Panc1 (cell line): ENCODE results near the gene CCT5. TPM values are rescaled to one million over a fixed set of nuclear protein-coding genes. Genes with fewer than 3 reads are reported as not detected.

Experiments used
- ATAC-seq: fragments of 200-7000 bp; cut with Tn5 transposase; 2 replicates; pipeline ENCODE4 v1.9.1; 2020; ENCODE audit warnings: mild to moderate bottlenecking, moderate library complexity
- BruUV-seq: library from RNA; stranded (reverse); fragments of 400-500 nt; replicated peaks from 2 replicates; lab custom pipeline; 2021; lab: Mats Ljungman, UMichigan
- CTCF ChIA-PET: fragments of 300-600 bp; sonication (Branson Sonifier 250); formaldehyde crosslinking; loops from one replicate; lab custom pipeline; 2022; ENCODE audit warnings: antibody characterized with exemption; lab: Charles Lee
- POLR2A ChIA-PET: fragments of 300-600 bp; sonication (Branson Sonifier 250); formaldehyde crosslinking; loops from one replicate; lab custom pipeline; 2022; ENCODE audit warnings: antibody characterized with exemption; lab: Charles Lee
- DNase-seq: peaks from one replicate; pipeline ENCODE4 v3.0.0-alpha.2; 2010; ENCODE audit warnings: low read depth, low spot score
- H3K27ac ChIP-seq: 2 replicates; pipeline ENCODE4 v1.5.1; 2011; ENCODE audit warnings: mild to moderate bottlenecking, low read length, inconsistent platforms
- H3K27me3 ChIP-seq: fragments of 200-500 bp; sonication (Bioruptor generic); 2 replicates; pipeline ENCODE4 v1.6.0; 2014; ENCODE audit warnings: low read length, inconsistent platforms; ENCODE audit not compliant: control insufficient read depth, insufficient read depth
- H3K36me3 ChIP-seq: fragments of 200-500 bp; sonication (Bioruptor generic); 2 replicates; pipeline ENCODE4 v1.5.1; 2014; ENCODE audit warnings: inconsistent platforms, mild to moderate bottlenecking, low read length, moderate library complexity; ENCODE audit not compliant: control insufficient read depth, insufficient read depth
- H3K4me1 ChIP-seq: 2 replicates; pipeline ENCODE4 v1.5.1; 2011; ENCODE audit warnings: inconsistent platforms, mild to moderate bottlenecking, low read length, moderate library complexity; ENCODE audit not compliant: control insufficient read depth, insufficient read depth
- H3K4me3 ChIP-seq, 2 experiments: 2 replicates each; pipeline ENCODE4 v1.5.1; 2011 to 2012; ENCODE audit warnings: low read depth in 2 of 2, low read length in 2 of 2, mild to moderate bottlenecking in 2 of 2, inconsistent platforms in 1 of 2, moderate library complexity in 1 of 2
- H3K9me3 ChIP-seq: fragments of 200-500 bp; sonication (Bioruptor generic); 2 replicates; pipeline ENCODE4 v1.5.1; 2014; ENCODE audit warnings: low read depth, mild to moderate bottlenecking, inconsistent platforms, low read length, moderate library complexity; ENCODE audit not compliant: control insufficient read depth, insufficient read depth
- CTCF ChIP-seq: fragments of 450-650 bp; IDR thresholded peaks from 2 replicates; pipeline ENCODE4 v1.5.1; 2017; ENCODE audit warnings: mild to moderate bottlenecking
- POLR2AphosphoS5 ChIP-seq: IDR thresholded peaks from 2 replicates; pipeline ENCODE4 v1.6.1; 2012; ENCODE audit warnings: mild to moderate bottlenecking, low read depth, low read length, moderate library complexity
- REST ChIP-seq, 2 experiments: IDR thresholded peaks; 2 replicates each; pipeline ENCODE4 v1.6.1; 2011 to 2012; ENCODE audit warnings: low read depth in 2 of 2, control low read depth in 1 of 2, low read length in 1 of 2, mild to moderate bottlenecking in 1 of 2, moderate library complexity in 1 of 2; ENCODE audit not compliant: insufficient read depth in 1 of 2
- SIN3A ChIP-seq: IDR thresholded peaks from 2 replicates; pipeline ENCODE4 v1.6.1; 2012; ENCODE audit warnings: low read depth, mild to moderate bottlenecking, low read length, moderate library complexity, borderline replicate concordance; ENCODE audit not compliant: insufficient read depth
- TCF7L2 ChIP-seq: IDR thresholded peaks from 2 replicates; pipeline ENCODE4 v1.6.1; 2011; ENCODE audit warnings: mild to moderate bottlenecking, low read depth, low read length, inconsistent platforms
- in situ Hi-C: cut with HindIII; loops from 2 replicates; pipeline ENCODE4 v1.10.0; 2016; ENCODE audit warnings: low sequenced_read_pairs, low pct_unique_long_range_greater_than_20kb
- intact Hi-C: fragments of 100-400 bp; cut with micrococcal nuclease; formaldehyde crosslinking; loops from one replicate; pipeline ENCODE4 v1.10.0; 2022; ENCODE audit not compliant: unreplicated experiment
- total RNA-seq: library from RNA; stranded (reverse); gene quantifications from one replicate; pipeline ENCODE4 v1.2.1, GENCODE V29; 2021; ENCODE audit not compliant: unreplicated experiment

The CCT5 gene
- total RNA-seq, 1 experiment from 2014 or later = 476 TPM

- ChIA-PET POLR2A (no interaction called here), CTCF (no interaction called here)
- in situ Hi-C loops = no loop called here
- no peak for TF ChIP-seq REST (IDR thresholded peaks at IDR 0.05; ENCODE audit: insufficient read depth in 1 of 2, low read depth in 2 of 2, low read length in 1 of 2)
- TF ChIP-seq CTCF = no peak
- no peak for TF ChIP-seq SIN3A
- TF ChIP-seq POLR2AphosphoS5 = no peak
- TF ChIP-seq TCF7L2 = no peak
- peaks cover 71% of the 10 kb centered on the region for H3K36me3 ChIP-seq
- H3K9me3 ChIP-seq = no peaks in the 10 kb centered on the region
- no peaks in the 10 kb centered on the region; the same call in 1 of the 2 replicates for H3K4me1 ChIP-seq
- intact Hi-C loops = no loop called here
- no peak for ATAC-seq
- H3K27ac ChIP-seq = no peak overlapping the region
- no TSS peak for BruUV-seq
- no peak overlapping the region for H3K4me3 ChIP-seq
- no peak for DNase-seq
- no peaks in the 10 kb centered on the region for H3K27me3 ChIP-seq
Observed at GRCh38 chr5:10262995-10263394, 12.9 kb downstream of the CCT5 start.

GRCh38 chr5:10264604-10265003 lies 14.5 kb downstream of the CCT5 start:
- TF ChIP-seq SIN3A = no peak
- TF ChIP-seq TCF7L2 = no peak
- TF ChIP-seq POLR2AphosphoS5 = no peak
- TF ChIP-seq REST (IDR thresholded peaks at IDR 0.05; ENCODE audit: insufficient read depth in 1 of 2, low read depth in 2 of 2, low read length in 1 of 2) = no peak
- no peak for TF ChIP-seq CTCF
- DNase-seq (no peak), ATAC-seq (no peak)
- intact Hi-C loops = no loop called here
- no peaks in the 10 kb centered on the region; the same call in 1 of the 2 replicates for H3K4me1 ChIP-seq
- no peak overlapping the region for H3K27ac ChIP-seq
- no TSS peak for BruUV-seq
- H3K36me3 ChIP-seq = peaks cover 56% of the 10 kb centered on the region
- in situ Hi-C loops = no loop called here
- H3K27me3 ChIP-seq = no peaks in the 10 kb centered on the region
- POLR2A ChIA-PET = interaction anchor here (0.6 to 0.7 kb wide), 2 partner anchors 37 to 434 kb away, joined by 3 read pairs; no protein-coding TSS in a partner anchor
- H3K9me3 ChIP-seq = no peaks in the 10 kb centered on the region
- CTCF ChIA-PET = no interaction called here
- H3K4me3 ChIP-seq = no peak overlapping the region
